HG02623 (cell line): ENCODE results near the gene TTC1.

ENCODE experiments used
- ATAC-seq: cut with Tn5 transposase; IDR thresholded peaks from one replicate; pipeline ENCODE4 v1.9.1; 2021; ENCODE audit warnings: moderate library complexity; ENCODE audit not compliant: unreplicated experiment

The TTC1 gene

DNA sequence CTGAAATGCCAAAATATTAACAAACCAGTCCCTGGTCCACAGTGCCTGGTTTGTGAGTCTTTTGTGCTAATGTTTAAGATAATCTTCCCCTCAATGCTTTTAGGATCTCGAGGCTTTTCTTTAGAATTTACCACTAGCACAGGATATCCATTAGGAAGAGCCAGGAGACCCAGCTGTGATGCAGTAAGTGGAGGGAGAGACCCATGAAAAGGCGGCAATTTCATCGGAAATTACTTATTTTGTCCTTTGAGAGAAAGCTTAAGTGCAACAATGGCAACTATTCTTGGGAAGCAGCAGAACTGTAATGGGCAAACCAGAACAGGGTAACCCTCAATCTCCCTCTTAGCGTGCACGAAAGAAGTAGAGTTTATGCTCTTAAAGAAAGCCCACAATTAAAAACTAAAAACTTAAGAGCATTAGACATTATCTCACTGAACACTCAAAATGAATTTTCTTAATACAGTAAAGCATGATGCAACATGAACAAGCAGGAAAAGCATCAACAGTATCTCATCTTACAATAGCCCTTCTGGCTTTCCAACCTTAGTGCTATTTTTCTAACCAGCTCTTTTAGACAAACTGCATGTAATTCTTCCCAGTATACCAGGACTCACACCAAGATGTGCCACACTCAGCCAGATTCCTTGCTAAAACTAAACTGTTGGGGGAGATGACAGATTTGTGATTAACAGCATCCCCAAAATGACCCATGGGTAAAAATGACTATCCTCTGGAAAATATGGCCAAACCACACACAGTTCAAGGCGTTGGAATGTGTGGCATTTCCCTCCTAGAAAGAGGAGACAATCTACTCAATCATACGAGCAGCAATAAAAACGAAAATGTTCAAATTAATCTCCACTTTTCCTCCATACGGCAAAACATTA is 73.9 kb downstream of the TTC1 start:
- no peak for ATAC-seq

DNA sequence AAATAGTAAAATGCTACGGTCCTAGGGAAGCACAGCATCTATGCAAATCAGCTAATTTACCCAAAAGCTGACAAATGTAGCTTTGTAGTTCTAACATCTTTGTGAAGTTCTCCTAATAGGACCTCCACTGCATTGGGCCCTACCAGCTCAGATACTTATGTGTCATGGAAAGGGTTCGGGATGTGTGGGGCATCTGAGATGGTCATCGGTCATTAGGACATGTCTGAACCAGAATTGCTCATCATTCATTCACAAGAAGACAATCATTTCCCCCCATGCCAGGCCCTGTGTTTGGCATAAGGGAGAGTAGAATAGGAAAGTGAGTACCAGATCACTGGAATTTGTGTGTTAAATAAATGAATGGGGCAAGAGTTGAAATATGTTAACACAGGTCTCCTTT is 74.6 kb downstream of the TTC1 start:
- ATAC-seq, result no peak

DNA sequence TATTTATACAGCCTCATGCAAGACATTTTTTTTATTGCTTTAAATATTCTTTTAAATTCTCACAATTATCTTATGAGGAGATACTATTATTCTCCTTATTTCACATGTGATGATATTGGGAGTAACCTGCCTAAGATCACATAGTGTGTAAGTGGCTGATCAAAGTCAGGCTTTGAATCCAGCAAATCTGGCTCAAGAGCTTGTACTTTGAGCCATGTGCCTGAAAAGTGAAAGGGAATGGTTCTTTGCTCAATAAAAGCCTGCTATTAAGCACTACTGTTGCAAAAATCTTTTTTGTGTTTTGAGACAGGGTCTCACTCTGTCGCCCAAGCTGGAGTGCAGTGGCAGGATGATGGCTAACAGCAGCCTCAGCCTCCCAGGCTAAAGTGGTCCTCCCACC is 75.2 kb downstream of the TTC1 start:
- no peak for ATAC-seq

DNA sequence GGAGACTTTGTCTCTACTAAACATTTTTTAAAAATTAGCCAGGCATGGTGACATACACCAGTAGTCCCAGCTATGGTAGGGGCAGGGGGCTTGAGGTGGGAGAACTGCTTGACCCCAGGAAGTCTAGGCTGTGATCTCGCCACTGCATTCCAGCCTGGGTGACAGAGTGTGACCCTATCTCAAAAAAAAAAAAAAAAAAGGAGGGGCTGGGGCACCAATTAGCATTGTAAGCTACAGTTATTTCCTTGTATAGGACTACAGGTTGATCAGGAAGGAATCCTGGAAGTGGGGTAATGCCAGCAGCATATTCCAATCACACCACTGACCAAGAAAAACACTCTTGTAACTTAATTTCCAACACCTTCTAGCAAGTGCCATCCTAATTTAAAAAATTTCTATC is 78.3 kb downstream of the TTC1 start:
- ATAC-seq, result no peak

DNA sequence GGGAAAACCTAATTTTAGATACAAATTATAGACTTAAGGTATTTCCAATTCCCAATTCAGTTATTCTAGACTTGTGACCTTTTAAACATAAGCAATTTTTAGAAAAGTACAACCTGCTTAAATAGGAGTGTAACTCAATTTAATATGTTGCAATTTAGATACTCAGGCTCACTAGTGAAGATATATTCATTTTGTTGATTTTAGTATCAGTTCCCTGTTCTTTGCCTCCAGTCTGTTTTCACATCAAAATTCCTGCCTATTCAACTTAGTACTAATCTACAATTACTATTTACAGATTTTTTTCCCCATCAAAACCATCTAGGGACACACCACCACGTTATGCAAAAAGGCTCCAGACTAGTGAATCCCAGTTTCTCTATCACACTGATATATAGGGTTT is 79.9 kb downstream of the TTC1 start:
- no peak for ATAC-seq

DNA sequence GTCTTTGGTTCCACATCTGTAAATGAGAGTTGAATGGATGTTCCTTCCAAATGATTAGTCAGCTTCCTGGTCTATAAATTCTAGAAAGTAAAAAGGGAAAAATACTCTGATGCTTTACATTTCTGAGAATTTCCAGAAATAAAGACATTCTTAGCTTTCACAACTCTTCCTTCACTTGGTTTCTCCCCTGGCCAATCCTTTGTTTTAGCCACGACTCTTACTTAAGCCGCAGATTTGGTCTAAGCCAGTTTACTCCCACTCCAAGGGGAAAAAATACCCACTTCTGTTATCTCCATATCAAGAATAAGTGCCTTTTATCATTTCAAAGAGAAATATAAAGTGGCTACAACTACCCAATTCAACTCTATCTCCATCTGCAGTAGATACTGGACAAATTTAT is 80.6 kb downstream of the TTC1 start:
- no peak for ATAC-seq

DNA sequence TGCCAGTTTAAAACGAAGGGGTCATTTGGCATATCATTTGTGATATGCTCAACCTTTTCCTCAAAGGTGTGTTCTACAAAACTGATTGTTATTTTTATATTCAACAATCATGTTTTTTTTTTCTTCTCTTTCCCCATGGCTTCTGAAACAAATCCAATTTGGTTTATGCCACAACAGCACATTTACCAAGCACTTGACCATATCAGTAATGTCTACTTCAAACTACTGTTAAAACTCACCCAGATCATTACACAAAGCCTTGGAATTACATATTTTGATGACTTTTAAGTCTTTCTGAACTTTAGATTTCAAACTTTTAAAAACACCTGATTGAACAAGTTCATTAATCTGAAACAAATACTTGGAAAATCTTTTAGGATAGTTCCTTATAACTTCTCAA is 81.1 kb downstream of the TTC1 start:
- no peak for ATAC-seq

DNA sequence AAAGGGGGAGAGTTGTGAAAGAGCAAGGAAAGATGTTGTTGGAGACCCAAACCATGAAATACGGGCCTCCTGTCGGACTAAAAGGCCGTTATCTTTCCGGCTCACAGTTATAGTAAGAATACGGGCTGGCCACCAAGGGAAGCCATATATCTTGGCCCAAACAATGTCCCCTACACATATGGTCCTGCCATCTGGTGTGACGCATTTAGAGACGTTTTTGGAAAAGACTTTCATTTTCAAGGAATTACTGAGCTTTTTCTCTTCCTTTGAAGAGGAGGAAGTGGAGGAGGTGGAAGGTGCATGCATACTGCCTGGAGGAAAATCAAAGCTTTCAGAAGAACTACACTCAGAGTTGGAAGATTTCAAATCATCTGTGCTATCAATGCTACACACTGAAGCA is 83.6 kb downstream of the TTC1 start:
- no peak for ATAC-seq

DNA sequence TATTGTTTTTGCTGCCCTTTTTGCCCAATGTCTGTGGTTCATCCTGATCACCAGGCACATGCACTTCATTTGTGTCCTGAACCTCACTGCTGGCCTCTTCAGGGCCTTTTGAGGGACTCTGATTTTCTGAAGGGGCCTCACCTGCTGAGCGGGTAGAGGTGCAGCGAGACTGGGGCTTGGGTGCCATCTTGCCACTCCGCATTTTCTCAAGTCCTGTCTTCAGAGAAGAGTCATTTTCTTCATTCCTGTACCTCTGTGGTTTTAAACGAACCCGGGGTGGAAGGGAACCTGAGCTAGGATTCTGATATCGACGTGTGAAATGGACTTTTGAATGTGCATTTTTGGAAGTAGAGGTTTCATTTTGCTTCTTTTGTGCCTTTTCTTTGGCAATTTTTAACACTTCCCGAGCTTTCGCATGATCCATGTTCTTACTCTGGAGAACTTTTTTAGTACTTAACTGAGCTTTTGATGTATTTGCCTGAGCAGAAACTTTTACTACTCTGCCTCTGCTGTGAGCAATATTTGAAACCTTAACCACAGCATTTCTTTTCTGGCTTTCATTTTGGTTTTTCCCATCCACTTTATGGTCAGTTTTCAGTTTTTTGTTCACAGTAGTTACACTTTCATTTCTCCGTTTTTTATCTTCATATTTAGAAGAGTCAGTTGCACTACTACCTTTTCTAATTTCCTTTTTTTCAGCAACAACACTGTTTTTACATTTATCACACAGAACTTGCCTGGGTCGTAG is 84.2 kb downstream of the TTC1 start:
- peak; percentile 50 for ATAC-seq

DNA sequence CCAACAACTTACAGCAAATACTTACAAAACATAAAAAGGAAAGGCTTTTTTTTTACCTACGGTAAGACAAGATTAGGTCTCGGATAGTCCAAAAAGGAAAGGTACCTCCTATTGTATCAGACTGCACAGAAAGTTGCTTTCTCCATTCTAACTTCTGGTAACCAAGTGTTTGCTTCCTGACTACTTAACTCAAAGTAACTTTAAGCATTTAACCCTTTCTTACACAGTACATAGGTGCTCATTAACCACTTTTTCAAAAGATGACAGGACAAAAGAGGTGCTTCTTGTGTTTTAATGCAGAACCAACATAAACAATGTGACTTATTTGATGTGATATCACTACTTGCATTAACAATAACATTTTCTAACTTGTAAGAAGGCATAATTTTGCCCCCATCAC is 87.2 kb downstream of the TTC1 start:
- ATAC-seq, result no peak

DNA sequence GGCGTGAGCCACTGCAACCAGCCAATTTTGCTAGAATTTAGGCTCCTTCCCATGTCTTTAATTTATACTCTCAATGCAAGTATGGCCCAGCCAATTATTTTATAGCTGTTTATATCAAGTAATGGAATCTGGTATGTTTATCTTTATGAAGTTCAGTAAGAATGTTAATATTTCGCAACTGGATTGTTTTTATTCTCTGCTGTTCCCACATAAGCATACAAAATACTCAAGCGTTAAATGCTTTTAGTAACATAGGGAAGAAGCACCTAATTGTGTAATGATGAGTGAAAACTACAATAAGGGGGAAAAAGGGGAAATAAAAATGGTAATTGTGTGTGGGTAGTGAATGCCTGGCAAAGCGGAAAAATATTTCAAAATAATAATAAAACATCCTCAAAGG is 89.1 kb downstream of the TTC1 start:
- no peak for ATAC-seq

DNA sequence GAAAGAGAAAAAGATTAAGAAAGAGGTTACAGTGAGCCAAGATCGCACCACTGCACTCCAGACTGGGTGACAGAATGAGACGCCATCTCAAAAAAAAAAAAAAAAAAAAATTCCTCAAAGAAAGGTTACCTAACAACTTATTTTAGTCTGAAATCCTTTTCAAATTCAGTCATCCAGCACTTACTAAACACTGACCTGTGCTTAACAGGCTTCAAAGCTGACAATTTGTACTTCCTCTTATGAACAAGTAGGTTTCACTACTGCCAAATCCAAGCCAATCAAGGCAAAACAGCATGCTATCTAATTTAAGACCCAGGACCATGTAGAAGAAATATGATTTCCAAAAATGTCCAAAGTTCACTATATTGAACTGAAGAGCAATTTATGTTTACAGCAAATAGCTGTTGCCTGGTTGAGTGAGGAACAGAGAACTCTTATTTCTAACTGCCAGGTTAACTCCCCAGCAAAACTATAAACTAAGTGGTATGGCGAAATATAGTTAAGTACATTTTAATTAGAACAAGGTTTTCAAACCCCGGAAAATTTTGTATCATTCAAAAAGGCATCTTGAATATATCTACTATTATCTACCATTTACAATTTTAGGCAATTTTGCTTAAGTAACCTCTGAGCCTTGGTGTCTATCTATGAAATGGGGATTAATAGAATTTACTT is 96.9 kb downstream of the TTC1 start:
- peak; percentile 86 for ATAC-seq

DNA sequence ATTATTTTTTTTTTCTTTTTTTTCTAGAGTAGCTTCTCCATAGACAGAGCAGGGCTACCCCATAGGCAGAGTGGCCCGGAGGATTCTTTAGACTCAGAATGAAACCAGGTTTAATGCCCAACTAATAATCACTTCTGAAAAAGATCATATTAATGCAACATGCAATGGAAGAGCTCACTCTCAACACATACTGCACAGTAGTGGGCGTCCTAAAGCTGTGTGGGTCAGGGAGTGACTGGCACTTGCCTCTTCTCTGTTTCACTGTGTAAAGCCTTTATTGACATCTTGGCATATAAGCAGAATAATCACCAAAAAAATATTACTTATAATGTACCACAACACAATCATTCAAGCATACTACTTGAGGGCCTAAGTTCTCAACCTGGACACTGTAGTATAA is 99.2 kb downstream of the TTC1 start:
- no peak for ATAC-seq
